ENCODE measurements around the gene PC.
A peak's percentile ranks its signal among the peaks of the same experiment; 100 is the strongest.

GRCh38 chr11:66855574-66856495 is 102.3 kb downstream of the PC start:
- TF ChIP-seq POLR2AphosphoS5 (IDR thresholded peaks at IDR 0.05) (peak; percentile 48 to 90 (median 76)), CTCF (IDR thresholded peaks at IDR 0.05) (no peak), POLR2A (IDR thresholded peaks at IDR 0.05) (peak; percentile 51 to 70)

All from sigmoid colon (tissue), 4 donors.